GM19351 (cell line): ENCODE data around the gene OXSM.

Experiments used
- ATAC-seq: cut with Tn5 transposase; IDR thresholded peaks from one replicate; pipeline ENCODE4 v1.9.1; 2021; ENCODE audit warnings: mild to moderate bottlenecking, moderate library complexity; ENCODE audit not compliant: unreplicated experiment

The OXSM gene

DNA sequence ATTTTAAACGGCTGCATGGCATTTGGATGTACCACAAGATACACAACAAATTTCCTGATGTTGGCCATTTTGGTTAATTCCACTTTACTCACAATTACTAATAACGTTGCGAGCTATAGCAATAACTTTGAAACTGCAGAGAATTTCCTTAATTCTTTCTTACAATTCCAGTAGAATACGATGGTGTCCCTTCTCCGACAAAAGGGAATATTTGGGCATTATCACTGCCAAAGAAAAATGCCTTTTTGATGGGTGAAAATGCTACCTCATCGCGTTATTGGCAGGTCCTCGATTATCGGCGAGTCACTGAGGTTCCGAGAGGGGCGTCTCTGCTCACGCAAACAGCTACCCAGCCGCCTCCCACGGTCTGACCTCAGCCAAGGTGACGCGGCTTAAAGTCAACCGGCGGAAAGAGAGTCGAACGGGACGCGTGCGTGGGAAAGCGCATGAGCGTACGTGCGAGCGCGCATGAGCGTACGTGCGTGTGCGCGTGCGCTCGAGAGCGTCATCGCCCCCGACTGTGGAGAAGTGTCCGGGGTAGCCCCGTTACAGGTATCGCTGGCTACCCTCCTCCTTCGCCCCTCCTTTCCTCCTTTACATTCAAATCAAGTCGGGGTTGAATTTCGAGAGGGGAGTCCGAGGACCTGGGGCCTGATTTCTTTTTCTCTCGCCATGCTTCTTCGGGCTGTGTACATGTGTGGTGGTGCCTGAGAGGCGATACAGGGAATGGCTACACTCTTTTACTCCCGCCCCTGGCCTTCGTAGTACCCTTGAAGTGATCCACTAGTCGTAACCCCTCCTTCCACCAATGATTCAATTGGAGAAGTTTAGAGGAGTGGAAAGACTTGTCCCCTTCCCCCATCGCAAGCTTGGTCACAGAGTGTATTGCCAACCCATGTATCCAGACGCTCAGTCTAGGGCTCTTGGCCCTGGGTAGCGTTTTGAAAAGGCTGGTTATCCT is at the start of gene OXSM:
OXSM (plus strand) TSS at position 495 of the 961 bp plus-strand sequence. CDS start 931 bp downstream, outside the sequence.
- peak; percentile 89 for ATAC-seq

DNA sequence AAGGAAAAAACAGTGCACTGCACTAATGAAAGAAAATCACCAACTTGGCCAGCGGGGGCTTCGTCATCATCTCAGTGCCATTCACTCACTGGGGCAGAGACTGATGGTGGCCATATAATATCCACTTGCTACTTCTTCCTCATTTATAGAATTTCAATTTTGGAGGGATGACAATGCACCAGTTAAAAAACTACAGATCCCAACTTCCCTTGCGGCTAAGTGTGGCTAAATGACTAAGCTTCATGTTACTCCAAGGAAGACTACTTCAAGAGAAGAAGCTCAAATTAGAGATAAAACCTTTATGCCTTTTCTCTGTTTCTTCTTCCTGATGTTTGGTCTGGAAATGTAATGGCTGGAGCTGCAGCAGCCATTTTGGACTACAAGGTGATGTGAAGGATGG is 45.4 kb upstream of the OXSM start:
- ATAC-seq: no peak

DNA sequence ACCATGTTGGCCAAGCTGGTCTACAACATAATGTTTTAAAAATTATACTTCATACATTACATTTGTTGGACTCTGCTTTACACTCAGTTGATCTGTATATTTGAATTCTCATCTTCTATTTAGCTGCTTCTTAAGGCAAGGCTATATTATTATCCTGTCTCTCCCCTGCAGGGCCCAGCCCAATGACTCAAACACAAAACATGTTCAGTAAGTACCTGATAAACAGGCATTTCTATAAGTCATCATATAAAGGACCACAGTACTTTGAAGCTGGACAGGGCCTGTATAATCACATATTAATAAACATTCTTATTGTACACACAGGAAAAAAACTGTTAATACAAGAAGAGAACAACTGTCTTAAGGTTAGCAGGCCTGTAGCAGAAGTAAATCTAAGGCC is 42.9 kb upstream of the OXSM start:
- no peak for ATAC-seq

DNA sequence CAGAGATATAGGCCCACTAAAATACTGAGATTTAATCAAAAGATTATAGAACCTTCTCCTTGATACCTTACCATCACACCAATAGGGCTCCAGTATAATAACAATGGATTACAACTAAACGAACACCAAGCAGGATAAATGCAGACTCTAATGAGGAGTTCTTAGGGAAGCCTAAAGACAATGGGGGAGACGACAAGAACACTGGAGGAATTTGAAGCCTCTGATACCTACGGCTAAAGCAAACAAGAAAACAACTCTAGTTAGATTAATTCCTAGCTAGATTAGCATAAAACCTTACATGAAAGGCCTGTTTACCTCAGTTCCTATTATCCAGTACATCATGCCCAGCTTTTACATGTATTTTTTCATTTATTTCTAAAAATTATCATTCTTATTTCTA is 41.7 kb upstream of the OXSM start:
- no peak for ATAC-seq

DNA sequence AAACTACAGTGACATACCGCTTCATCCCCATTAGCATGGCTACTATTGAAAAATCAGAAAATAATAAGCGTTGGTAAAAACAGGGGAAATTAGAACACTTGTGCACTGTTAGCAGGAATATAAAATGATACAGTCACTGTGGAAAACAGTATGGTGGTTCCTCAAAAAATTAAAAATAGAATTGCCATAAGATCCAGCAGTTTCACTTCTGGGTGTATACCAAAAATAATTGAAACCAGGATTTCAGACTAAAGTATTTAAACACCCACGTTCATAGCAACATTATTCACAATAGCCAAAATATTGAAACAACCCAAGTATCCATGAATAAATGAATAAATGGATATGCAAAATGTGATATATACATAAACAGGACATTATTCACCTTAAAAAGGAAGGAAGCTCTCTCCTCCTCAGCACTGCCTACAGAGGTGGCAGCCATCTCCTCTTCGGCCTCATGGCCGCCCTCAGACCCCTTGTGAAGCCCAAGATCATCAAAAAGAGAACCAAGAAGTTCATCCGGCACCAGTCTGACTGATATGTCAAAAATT is 40.8 kb upstream of the OXSM start:
- ATAC-seq: no peak

GRCh38 chr3:25751048-25751447 is 38.8 kb upstream of the OXSM start:
- no peak for ATAC-seq

DNA sequence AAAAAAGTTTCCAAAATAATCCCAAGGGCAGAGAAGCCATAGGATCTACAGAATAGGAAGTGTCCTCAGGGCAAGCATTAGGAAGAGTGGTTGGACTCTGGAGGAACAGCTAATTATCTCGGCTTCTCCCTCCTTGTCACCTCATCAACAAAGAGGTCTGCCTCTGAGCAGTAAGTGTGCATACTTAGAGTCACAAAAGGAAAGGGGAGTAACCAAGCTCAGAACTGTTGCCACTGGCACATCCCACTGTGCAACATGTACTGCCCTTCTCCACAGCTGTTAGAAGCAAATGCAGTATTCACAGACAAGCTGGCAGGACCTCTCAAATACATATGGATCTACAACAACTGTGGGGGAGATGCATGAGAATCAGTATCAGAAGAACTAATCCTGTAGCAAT is 38.2 kb upstream of the OXSM start:
- no peak for ATAC-seq

- ATAC-seq: peak; percentile 96
These were observed 21.0 kb upstream of the OXSM start for GRCh38 chr3:25768851-25769250.

DNA sequence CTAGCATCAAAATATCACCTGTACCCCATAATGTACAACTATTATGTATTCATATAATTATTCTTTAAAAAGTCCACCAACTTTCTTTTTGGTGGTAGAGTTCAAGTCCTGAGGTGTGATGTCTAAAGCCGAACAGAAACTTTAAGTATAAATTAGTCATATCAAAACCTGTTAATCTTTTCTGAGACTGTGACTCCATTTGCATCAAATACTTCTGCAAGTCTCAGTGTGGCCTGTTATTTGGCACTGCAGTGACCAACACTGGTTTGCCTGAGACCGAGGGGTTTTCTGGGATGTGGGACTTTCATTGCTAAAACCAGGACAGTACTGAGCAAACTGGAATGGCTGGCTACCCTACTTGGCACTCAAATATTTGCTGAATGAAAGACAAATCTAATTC is 14.0 kb upstream of the OXSM start:
- peak; percentile 70 for ATAC-seq

DNA sequence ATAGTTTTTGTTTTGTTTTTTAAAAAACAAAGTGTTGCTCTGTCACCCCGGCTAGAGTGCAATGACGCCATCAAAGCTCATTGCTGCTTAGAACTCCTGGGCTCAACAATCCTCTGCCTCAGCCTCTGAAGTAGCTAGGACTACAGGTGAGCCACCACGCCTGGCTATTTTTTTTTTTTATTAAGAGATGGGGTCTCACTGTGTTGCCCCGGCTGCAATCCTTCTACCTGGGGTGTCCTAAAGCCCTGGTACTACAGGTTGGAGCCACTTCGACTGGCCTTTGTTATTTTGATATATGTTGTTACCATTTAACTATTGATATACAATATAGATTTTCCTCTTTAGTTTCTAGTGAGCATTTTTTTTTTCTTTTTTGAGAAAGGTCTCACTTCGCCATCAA is 9.3 kb upstream of the OXSM start:
- no peak for ATAC-seq

DNA sequence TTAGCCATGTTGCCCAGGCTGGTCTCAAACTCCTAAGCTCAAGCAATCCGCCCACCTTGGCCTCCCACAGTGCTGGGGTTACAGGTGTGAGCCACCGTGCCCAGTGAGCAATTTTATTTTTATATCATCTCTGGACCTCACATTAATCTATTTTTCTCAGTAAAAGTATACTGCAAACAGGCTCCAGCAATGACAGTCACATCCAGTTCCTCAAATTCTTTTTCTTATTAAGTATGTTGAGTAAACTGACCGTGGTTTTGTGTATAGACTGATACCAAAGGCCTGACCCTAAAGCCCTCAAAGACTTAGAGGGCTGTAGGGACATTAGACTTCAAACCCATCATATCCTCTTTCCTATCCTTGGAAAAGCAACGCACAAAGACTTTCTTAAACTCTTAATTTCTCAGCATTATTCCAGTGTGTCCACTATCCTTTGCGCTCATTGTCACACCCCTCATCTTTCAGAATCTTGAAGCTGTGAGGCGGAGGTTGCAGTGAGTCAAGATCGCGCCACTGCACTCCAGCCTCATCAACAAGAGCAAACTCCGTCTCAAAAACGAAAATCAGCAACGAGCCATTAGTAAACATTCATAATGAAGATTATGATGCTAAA is 8.6 kb upstream of the OXSM start:
- ATAC-seq: peak; percentile 0

DNA sequence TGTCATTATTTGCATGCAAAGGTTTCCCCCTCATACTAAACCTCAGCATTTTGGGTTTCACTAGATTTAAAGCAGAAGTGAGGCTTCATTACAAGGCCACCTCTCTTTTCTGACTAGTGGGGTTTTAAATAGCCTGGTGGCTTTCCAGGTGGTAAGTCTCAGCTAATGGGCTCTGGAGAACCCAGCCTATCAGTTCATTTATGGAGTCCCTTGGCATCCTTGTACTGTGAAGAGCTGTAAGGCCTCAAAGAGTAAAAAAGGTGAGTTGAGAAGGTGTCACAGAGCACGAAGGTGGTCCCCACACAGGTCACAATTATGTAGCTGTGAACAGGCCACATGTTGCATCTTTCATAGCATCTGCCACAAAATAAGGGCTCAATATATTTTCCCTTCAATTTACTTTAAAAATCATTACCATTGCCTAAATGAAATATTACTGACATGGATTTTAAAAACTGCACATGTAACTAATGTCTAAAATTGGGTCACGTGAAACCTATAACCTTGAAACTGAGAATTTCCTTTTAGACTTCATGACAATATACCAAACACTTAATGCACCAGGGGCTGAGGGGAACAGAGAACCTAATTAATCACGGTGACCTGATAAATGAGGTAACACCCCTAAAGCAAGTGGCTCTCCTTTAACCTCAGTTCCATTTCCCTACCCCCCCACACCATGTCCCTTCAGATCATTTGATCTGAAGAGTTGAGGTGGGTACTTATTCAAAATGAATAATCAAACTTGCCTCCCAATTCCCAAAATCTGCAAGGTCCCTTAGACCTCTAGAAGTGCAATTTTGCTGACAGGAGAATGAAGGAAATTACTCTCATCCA is 7.9 kb upstream of the OXSM start:
- peak; percentile 64 for ATAC-seq

- ATAC-seq: no peak
These were observed 7.3 kb upstream of the OXSM start for GRCh38 chr3:25782636-25782937.

GRCh38 chr3:25782938-25783660 is 6.8 kb upstream of the OXSM start, which contains the start of gene NGLY1:
TSS of gene NGLY1 (minus strand) at chr3:25783443. CDS start at chr3:25783390, 53 bp downstream.
- peak; percentile 63 for ATAC-seq

DNA sequence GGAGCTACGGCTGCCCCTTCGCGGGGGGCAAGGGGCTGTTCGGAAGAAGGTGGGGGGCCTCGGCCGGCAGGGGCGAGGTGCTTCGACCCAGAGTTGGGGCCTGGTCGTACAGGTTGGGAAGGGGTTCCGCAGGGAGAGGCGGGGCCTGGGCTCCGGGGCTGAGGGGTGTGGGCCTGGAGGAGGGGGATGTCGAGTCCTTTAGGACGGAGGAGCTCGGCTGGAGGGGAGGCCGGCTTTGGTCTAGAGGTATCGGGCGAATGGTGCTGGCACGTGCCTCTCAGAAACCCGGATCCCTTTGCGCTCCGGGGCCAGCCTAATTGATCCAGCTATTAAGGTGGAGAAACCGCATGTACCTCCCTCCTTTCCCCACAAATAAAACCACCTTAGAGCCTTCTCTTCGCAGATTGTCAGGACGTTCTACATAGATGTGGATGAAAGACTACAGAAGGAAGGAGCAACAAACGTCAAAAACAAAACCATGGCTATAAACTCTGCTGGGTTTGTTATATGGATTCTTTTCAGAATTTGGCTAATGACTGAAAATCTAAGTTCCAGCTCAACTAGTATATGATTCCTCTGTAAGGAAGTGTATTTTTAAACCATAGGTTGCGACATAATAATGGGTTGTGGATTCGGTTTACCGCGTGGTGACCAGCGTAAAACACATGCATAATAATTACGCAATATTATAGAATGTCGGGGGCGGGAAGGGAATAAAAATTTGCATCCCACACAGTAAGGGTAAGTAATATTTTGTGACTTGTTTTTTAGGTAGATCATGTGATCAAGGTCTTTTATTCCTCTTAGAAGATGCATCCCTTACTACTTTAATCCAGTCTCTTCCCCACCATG is 6.0 kb upstream of the OXSM start:
- ATAC-seq: peak; percentile 21

DNA sequence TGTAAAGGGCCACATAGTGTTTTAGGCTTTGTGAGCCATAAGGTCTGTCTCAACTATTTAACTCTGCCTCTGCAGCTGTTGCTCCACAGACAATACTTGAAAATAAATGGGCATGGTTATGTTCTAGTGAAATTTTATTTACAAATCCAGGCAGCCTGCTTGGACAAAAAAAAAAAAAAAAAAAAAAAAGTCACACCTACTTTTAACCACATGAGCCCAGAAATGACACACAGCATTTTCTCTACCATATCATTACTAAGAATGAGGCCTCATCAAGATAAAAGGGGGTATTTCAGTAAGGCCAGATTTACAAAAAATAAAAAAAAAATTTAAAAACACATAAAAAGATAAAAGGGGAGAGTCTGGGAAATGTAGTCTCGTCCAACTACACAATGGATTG is 4.9 kb upstream of the OXSM start:
- no peak for ATAC-seq

- no peak for ATAC-seq
These were observed 4.1 kb upstream of the OXSM start for GRCh38 chr3:25785826-25786225.

DNA sequence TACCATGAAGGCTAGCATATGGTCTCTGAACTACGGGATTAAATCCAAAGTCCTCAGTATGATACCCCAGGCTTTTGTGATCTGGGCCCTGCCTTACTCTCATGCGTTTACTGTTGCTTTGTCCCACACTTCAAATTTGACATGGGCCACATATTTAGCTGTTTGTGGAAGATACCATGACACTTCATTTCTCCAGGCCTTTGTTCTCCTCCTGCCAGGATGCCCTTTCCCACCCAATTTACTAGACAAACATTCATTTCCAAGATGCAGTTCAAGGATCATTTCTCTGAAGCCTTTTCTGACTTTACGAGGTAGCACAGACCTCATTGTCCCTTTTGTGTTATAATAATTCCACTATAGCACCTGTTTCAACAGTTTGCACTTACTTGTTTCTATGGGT is 2.2 kb upstream of the OXSM start:
- no peak for ATAC-seq

DNA sequence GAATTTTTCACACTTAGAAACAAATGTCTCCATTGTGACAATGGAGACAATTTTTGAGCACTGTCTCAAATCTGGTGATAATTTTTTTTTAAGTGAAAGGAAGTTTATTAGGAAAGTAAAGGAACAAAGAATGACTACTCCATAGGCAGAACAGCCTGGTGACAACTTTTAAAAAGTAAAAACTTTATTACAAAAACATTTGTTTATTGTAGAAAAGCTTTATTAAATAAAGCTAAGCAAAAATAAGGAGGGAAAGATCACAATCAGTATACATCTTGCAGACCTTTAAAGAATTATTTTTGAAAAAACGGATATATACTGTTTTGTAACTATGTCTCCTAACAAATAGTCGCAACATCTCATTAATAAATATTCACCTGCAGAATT is 688 bp upstream of the OXSM start:
- no peak for ATAC-seq

DNA sequence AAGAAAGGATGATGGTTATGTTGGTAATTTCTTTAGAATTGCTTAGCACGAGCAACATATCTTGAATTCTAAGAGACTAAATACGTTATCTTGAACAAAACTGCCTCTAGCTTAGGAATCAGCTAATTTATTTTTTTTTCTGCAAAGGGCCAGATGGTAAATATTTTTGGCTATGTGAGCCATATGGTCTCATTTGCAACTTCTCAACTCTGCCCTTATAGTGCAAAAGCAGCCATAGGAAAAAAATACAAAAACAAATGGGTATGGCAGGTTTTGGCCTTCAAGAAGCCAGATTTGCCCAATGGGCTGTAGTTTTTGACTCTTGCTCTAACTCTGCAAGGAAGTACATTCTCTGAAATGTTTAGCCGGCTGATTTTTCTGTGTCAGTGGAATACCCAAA is 11.9 kb downstream of the OXSM start:
- no peak for ATAC-seq
